Measurements from ENCODE around the gene PSAPL1. TPM values are rescaled to one million over a fixed set of nuclear protein-coding genes. Genes with fewer than 3 reads are reported as not detected.

Gene PSAPL1
- total RNA-seq, 2 experiments from 2014 or later: not detected

DNA sequence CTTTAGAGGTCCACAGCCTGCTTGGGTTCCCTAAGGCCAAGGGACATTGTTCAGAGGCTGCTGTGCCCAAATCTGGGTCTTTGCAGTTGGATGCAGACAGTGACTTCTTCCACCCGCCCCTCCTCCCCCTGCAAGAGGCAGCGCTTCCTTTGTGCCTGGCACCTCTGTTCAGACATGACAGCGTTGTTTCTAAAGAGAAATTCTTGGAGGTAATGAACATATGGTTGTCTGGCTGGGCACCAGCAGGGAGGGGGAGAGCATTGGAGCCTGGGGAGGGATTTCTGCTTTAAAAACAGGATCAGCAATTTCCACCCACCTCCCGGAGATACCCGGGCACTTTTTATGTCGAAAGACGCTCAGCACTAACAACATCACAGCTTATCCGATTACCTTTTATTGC, 51.5 kb downstream of the PSAPL1 start:
- intact Hi-C loops (cut with micrococcal nuclease): no loop called here
- POLR2A ChIA-PET: no interaction called here
- Mint-ChIP-seq H3K4me3 (no peak overlapping the region), H3K4me1 (ENCODE audit: low read depth) (no peaks in the 10 kb centered on the region), H3K36me3 (no peaks in the 10 kb centered on the region), H3K27me3 (peaks cover 19% of the 10 kb centered on the region), H3K27ac (no peak overlapping the region), H3K9me3 (peaks cover 15% of the 10 kb centered on the region)
- no peak for DNase-seq
- CTCF ChIA-PET: interaction anchor here (0.5 kb wide), 1 partner anchor 444 kb away, joined by 4 read pairs; no protein-coding TSS in a partner anchor

DNA sequence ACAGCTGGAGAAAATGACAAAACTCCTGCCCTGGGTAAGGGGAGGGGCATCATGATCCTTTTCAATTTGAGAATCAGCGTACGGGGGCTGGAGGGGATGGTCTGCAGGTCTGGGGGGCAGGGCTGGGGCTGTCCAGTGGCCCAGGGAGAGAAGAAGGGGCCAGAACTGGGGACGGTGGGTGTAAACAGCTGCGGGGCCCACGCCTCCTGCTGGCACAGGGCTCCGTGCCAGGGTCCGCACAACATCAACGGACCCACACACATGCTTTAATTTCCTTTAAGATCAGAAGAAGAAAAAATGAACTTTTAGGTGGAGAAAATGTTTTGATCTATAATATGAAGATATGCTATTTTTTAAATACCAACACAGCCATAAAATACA, 52.1 kb downstream of the PSAPL1 start:
- Mint-ChIP-seq H3K36me3 (no peaks in the 10 kb centered on the region), H3K4me3 (no peak overlapping the region), H3K27ac (no peak overlapping the region), H3K27me3 (peaks cover 26% of the 10 kb centered on the region), H3K9me3 (peaks cover 16% of the 10 kb centered on the region), H3K4me1 (ENCODE audit: low read depth) (no peaks in the 10 kb centered on the region)
- no peak for DNase-seq
- ChIA-PET CTCF (interaction anchor here (0.5 kb wide), 1 partner anchor 445 kb away, joined by 4 read pairs; no protein-coding TSS in a partner anchor), POLR2A (no interaction called here)
- intact Hi-C loops (cut with micrococcal nuclease): no loop called here

DNA sequence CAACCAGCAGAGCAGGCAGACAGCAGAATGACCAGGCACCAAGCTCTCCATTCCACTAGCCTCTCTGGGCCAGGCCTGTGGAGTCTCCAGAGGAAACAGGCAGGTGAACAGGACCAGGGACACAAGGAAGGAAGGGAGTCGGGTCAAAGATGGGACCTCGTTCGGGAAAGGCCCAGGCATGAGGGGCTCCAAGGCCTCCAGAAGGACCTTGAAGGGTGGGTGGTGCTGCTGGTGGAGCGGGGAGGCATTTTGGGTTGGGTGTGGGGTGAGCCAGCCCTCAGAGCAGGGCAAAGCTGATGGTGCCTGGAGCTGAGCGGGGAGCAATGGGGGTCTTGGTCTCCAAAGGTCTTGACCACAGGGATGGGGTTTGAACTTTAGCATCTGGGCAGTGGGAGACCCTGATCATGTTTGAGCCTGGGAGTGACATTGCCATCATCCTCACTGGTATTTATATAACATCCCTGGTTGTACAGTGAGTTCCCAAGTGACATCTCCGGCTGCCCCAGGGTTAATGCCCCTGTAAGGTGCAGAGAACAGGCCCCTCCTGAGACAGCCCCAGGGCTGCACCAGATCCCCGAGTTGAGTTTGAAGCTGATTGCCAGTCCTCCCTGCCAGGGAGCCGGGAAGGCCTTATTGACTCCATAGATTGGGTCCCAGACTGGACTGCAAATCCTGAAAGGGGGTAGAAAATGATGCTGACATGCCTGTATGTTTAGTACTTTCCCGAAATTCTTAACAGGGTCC, 52.7 kb downstream of the PSAPL1 start:
- ChIA-PET CTCF (no interaction called here), POLR2A (no interaction called here)
- Mint-ChIP-seq H3K4me1 (ENCODE audit: low read depth) (no peaks in the 10 kb centered on the region), H3K36me3 (no peaks in the 10 kb centered on the region), H3K27me3 (peaks cover 27% of the 10 kb centered on the region), H3K9me3 (peaks cover 12% of the 10 kb centered on the region), H3K4me3 (no peak overlapping the region), H3K27ac (no peak overlapping the region)
- intact Hi-C loops (cut with micrococcal nuclease): no loop called here
- no peak for DNase-seq

GRCh38 chr4:7381221-7381889, 53.4 kb downstream of the PSAPL1 start:
- no peaks in the 10 kb centered on the region for H3K4me1 Mint-ChIP-seq (ENCODE audit: low read depth)
- no peak for DNase-seq

More at GRCh38 chr4:7381221-7381889, 53.4 kb downstream of the PSAPL1 start:
- ChIA-PET CTCF (no interaction called here), POLR2A (no interaction called here)
- Mint-ChIP-seq H3K27ac (no peak overlapping the region), H3K4me3 (no peak overlapping the region), H3K27me3 (peaks cover 32% of the 10 kb centered on the region), H3K9me3 (peaks cover 12% of the 10 kb centered on the region), H3K36me3 (no peaks in the 10 kb centered on the region)
- intact Hi-C loops (cut with micrococcal nuclease): no loop called here

Small RNA genes lying within 50 kb of the gene (microRNA-seq; reads per million reads assigned to microRNA genes)
- not detected for gene MIR4274 (ENCODE audit: borderline microRNAs expressed, borderline number of aligned reads, borderline replicate concordance)

Other genes starting within 250 kb of the PSAPL1 start
- under 1 TPM; 0.07 TPM for gene SORCS2, start 242.4 kb downstream of the PSAPL1 start, total RNA-seq